ENCODE results near the gene GYS1. TPM values are rescaled to one million over a fixed set of nuclear protein-coding genes. Genes with fewer than 3 reads are reported as not detected.

The GYS1 gene
- total RNA-seq, 1 experiment from 2014 or later = 29.7 TPM

DNA sequence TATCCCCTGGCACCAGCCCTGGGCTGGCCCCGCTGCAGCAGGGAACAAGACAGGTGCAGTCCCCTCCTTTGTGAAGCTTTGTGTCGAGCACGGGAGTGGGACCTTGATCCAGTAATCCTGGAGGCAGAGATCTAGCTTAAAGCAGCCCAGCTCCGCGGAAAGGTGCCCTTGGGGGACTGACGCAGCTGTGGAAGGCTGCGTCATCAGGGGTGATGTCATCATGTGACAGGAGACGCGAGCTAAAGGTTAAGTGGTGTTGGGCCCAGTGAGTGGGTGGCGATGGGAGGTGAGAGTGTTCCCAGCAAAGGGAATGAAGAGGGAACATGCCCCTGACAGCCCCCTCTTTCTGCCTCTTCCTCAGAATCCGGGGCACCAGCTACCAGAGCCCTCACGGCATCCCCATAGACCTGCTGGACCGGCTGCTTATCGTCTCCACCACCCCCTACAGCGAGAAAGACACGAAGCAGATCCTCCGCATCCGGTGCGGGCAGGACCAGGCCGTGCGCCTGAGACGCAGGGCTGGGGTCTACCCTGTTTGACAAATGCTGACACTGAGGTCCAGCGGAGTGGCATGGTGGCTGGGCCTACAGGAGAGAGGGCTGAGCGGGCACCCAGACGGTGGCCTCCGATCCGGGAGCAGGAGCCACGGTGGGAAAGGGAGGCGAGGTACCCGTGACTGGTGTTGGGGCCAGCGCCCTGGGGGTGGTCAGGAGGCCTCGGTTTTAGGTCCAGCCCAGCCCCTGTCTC, 21.2 kb upstream of the GYS1 start:
- Mint-ChIP-seq H3K27ac (ENCODE audit: low read depth, unreplicated experiment) (no peak overlapping the region), H3K4me3 (ENCODE audit: unreplicated experiment) (no peak overlapping the region), H3K36me3 (ENCODE audit: insufficient read depth, unreplicated experiment) (peaks cover 65% of the 10 kb centered on the region), H3K4me1 (ENCODE audit: insufficient read depth, unreplicated experiment) (peaks cover 5% of the 10 kb centered on the region), H3K9me3 (ENCODE audit: unreplicated experiment) (no peaks in the 10 kb centered on the region), H3K27me3 (ENCODE audit: insufficient read depth, unreplicated experiment) (no peaks in the 10 kb centered on the region)
- intact Hi-C loops (cut with micrococcal nuclease) = no loop called here
- no peak for TF ChIP-seq CTCF (IDR thresholded peaks at IDR 0.05; ENCODE audit: unreplicated experiment)
- POLR2A ChIA-PET = interaction anchor here (0.9 kb wide), 1 partner anchor 84 kb away, joined by 4 read pairs; no protein-coding TSS in a partner anchor
- CTCF ChIA-PET = interaction anchor here (0.6 to 3.0 kb wide), 4 partner anchors 12 to 59 kb away, joined by 3 to 17 read pairs (median 8); no protein-coding TSS in a partner anchor
- DNase-seq (ENCODE audit: unreplicated experiment) = no peak
- no TSS peak for BruUV-seq (replicated peaks)

DNA sequence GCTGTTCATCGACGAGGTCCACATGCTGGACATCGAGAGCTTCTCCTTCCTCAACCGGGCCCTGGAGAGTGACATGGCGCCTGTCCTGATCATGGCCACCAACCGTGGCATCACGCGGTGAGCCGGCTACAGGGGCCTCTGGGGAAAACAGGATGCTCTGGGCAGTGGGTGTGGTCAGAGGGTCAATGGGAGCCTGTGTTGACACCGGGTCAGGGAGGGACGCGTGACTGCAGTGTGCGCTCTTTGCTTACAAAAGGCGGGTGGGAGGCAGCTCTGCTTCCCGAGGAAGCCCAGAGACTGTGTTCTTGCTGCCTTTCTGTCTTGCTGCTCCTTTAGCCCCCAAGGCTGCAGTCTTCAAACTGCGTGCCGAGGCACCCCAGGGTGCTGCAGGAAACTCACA, 18.1 kb upstream of the GYS1 start:
- H3K36me3 Mint-ChIP-seq (ENCODE audit: insufficient read depth, unreplicated experiment) = peaks cover 69% of the 10 kb centered on the region

GRCh38 chr19:49010453-49010852, 17.3 kb upstream of the GYS1 start:
- Mint-ChIP-seq H3K9me3 (ENCODE audit: unreplicated experiment) (no peaks in the 10 kb centered on the region), H3K4me1 (ENCODE audit: insufficient read depth, unreplicated experiment) (no peaks in the 10 kb centered on the region), H3K4me3 (ENCODE audit: unreplicated experiment) (no peak overlapping the region), H3K36me3 (ENCODE audit: insufficient read depth, unreplicated experiment) (peaks cover 68% of the 10 kb centered on the region), H3K27me3 (ENCODE audit: insufficient read depth, unreplicated experiment) (no peaks in the 10 kb centered on the region), H3K27ac (ENCODE audit: low read depth, unreplicated experiment) (no peak overlapping the region)
- intact Hi-C loops (cut with micrococcal nuclease) = no loop called here
- CTCF ChIA-PET = interaction anchor here (0.6 kb wide), 1 partner anchor 336 kb away, joined by 3 read pairs; no protein-coding TSS in a partner anchor
- no peak for TF ChIP-seq CTCF (IDR thresholded peaks at IDR 0.05; ENCODE audit: unreplicated experiment)
- POLR2A ChIA-PET = interaction anchor here (0.5 to 1.3 kb wide), 3 partner anchors 9 to 187 kb away, joined by 3 to 4 read pairs (median 3); partner anchors contain the start of genes GYS1 and RUVBL2
- no peak for DNase-seq (ENCODE audit: unreplicated experiment)
- BruUV-seq (replicated peaks) = no TSS peak

More for the DNA sequence above, 18.1 kb upstream of the GYS1 start:
- intact Hi-C loops (cut with micrococcal nuclease) = no loop called here
- H3K4me3 Mint-ChIP-seq (ENCODE audit: unreplicated experiment) = no peak overlapping the region
- no peak for TF ChIP-seq CTCF (IDR thresholded peaks at IDR 0.05; ENCODE audit: unreplicated experiment)
- DNase-seq (ENCODE audit: unreplicated experiment) = no peak
- no TSS peak for BruUV-seq (replicated peaks)
- POLR2A ChIA-PET = no interaction called here
- H3K27ac Mint-ChIP-seq (ENCODE audit: low read depth, unreplicated experiment) = no peak overlapping the region
- H3K9me3 Mint-ChIP-seq (ENCODE audit: unreplicated experiment) = no peaks in the 10 kb centered on the region
- no peaks in the 10 kb centered on the region for H3K27me3 Mint-ChIP-seq (ENCODE audit: insufficient read depth, unreplicated experiment)
- CTCF ChIA-PET = interaction anchor here (0.6 kb wide), 1 partner anchor 336 kb away, joined by 3 read pairs; no protein-coding TSS in a partner anchor
- no peaks in the 10 kb centered on the region for H3K4me1 Mint-ChIP-seq (ENCODE audit: insufficient read depth, unreplicated experiment)

- ChIA-PET CTCF (interaction anchor here (0.7 kb wide), 1 partner anchor 214 kb away, joined by 3 read pairs; no protein-coding TSS in a partner anchor), POLR2A (interaction anchor here (0.5 to 1.4 kb wide), 4 partner anchors 10 to 188 kb away, joined by 3 to 4 read pairs (median 3); partner anchors contain the start of genes GYS1 and RUVBL2)
- Mint-ChIP-seq H3K4me1 (ENCODE audit: insufficient read depth, unreplicated experiment) (no peaks in the 10 kb centered on the region), H3K27ac (ENCODE audit: low read depth, unreplicated experiment) (no peak overlapping the region), H3K9me3 (ENCODE audit: unreplicated experiment) (no peaks in the 10 kb centered on the region), H3K36me3 (ENCODE audit: insufficient read depth, unreplicated experiment) (peaks cover 71% of the 10 kb centered on the region), H3K4me3 (ENCODE audit: unreplicated experiment) (no peak overlapping the region), H3K27me3 (ENCODE audit: insufficient read depth, unreplicated experiment) (no peaks in the 10 kb centered on the region)
- intact Hi-C loops (cut with micrococcal nuclease) = no loop called here
- no TSS peak for BruUV-seq (replicated peaks)
- TF ChIP-seq CTCF (IDR thresholded peaks at IDR 0.05; ENCODE audit: unreplicated experiment) = no peak
- no peak for DNase-seq (ENCODE audit: unreplicated experiment)
Measured at GRCh38 chr19:49009828-49010227, 16.7 kb upstream of the GYS1 start.
